Measurements from ENCODE around the gene VPS9D1. TPM values are rescaled to one million over a fixed set of nuclear protein-coding genes. Genes with fewer than 3 reads are reported as not detected.

VPS9D1 gene, protein sequence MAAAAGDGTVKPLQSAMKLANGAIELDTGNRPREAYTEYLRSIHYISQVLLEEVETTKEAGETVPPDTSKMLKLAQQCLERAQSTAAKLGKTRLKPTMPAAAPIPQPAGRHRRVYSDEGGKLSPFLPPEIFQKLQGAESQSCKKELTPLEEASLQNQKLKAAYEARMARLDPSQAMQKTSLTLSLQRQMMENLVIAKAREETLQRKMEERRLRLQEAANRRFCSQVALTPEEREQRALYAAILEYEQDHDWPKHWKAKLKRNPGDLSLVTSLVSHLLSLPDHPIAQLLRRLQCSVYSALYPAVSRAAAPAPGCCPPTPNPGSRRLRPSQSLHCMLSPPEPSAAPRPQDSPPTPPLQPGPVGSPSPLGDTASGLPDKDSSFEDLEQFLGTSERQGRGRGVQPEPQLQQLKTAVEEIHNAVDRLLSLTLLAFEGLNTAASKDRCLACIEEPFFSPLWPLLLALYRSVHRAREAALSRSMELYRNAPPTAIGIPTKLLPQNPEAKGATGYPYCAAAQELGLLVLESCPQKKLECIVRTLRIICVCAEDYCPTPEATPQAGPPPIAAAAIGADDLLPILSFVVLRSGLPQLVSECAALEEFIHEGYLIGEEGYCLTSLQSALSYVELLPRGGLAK
- 11.7 and 19.1 TPM in 2 replicates for total RNA-seq (2014; rRNA removed; shearing (Covaris generic))

DNA sequence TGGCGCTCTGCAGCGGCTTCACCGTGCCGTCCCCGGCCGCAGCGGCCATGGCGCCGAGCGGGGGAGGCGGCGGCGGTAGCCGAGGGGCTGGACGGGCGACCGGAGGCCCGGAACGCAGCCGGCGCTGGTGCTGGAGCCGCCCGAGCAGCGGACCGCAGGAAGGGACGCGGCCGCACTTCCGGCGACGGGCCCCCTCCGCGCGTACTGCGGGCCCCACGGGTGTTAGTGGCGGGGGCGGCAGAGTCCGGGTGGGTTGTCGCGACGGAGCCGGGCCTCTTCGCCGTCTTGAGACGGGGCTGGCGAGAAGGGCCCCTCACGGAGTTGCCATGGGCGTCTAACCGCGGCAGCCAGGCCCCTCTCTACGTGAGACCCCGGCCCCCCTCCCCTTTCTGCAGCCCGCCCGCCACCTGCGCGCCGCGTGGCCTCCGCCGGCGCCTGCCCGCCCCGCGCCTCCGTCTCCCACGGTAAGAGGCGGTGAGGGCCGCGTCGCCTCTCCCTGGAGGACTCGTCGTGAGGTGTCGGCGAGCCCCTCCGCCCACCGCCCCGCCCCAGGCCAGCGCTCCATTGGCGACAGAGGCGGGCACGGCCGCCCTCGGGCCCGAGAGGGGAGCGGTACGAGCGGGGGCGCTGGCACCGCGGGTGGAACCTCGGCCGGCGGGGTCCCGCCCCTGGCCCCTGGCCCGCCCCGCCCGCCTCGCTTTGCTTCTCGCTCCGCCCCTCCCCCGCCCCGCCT is at the start of gene VPS9D1, which contains the start of gene ZNF276:
Gene VPS9D1, minus strand, starts transcription at position 86 of the 733 bp plus-strand sequence. Its CDS starts 37 bp downstream, at position 49.
Gene ZNF276, plus strand, starts transcription at position 725 of the 733 bp plus-strand sequence. CDS start 104 bp downstream, outside the sequence.
- DNase-seq (ENCODE audit: low spot score) = peak; percentile 86

DNA sequence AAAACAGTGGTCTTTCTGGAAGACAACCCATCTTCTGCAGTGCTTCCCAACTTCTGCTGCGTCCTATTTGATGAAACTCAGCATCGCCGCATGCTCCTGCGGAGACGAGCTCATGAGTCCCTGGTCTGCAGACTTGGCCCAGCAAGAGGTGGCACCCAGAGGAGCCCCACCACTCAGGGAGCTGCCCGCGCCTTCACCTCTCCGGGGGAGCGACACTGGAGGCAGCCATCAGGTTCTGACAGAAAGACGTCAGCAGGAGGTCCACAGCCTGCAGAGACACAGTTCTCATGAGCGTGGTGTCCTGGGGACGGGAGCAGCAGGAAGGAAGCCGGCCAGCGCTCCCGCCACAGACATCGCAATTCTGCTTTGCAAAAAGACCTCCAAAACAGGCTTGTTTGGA is 49.7 kb upstream of the VPS9D1 start:
- no peak for DNase-seq (ENCODE audit: low spot score)

DNA sequence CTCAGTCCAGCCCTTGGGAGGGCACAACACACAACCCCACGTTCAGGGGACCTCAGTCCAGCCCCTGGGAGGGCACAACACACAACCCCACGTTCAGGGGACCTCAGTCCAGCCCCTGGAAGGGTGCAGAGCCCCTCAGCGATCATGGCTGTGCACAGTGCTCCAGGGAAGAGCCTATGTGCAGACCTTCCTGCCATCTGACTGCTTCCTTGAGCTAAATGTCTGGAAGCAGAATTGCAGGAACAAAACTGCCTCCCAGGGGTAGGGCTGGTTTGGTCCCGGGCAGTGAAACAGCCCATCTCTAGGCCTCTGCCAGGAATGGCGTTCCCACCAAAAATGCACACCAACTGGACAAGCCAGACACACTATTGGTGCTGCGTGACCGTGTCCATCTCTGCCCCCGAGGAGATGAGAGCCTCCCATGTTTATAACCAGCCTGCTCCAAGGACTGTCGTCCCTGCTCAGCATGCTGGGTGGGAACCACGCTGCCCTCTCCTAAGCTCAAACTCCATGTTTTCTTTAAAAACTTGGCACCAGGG is 44.7 kb upstream of the VPS9D1 start:
- no peak for DNase-seq (ENCODE audit: low spot score)

DNA sequence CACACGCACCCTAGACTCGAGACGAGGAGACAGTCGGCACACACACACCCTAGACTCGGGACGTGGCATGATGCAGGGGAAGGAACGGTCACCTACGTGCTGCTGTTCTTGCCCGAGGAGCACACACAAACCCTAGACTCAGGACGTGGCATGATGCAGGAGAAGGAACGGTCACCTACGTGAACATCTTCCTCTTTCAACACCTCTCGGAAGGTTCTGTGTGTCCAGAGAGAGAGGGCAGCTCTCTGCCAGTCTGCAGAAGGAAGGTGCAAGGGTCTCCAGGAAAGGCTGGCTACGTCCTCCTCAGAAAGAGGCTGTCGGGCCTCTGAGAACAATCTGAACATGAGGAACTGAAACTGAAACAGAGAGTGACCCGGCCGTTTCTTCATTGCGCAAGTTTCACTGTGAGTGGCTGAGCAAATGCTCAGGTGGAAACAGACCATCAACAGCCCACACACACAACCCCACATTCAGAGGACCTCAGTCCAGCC is 44.1 kb upstream of the VPS9D1 start:
- no peak for DNase-seq (ENCODE audit: low spot score)

DNA sequence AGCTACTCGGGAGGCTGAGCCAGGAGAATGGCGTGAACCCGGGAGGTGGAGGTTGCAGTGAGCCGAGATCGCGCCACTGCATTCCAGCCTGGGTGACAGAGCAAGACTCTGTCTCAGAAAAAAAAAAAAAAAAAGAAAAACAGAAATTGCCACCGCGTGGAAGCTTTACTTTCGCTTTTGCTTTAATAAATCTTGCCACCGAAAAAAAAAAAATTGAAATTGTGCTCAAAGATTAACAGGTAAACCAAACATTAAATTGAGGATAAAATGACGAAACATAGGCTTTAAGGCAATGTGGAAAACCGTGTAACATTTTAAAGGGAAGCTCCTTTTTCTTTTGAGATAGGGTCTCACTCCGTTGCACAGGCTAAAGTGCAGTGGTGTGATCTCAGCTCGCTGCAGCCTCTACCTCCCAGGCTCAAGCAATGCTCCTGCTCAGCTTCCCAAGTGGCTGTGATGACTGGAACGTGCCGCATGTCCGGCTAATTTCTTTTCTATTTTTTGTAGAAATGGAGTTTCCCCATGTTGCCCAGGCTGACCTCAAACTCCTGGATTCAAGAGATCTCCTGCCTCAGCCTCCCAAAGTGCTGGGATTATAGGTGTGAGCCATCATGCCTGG is 40.7 kb upstream of the VPS9D1 start:
- no peak for DNase-seq (ENCODE audit: low spot score)

DNA sequence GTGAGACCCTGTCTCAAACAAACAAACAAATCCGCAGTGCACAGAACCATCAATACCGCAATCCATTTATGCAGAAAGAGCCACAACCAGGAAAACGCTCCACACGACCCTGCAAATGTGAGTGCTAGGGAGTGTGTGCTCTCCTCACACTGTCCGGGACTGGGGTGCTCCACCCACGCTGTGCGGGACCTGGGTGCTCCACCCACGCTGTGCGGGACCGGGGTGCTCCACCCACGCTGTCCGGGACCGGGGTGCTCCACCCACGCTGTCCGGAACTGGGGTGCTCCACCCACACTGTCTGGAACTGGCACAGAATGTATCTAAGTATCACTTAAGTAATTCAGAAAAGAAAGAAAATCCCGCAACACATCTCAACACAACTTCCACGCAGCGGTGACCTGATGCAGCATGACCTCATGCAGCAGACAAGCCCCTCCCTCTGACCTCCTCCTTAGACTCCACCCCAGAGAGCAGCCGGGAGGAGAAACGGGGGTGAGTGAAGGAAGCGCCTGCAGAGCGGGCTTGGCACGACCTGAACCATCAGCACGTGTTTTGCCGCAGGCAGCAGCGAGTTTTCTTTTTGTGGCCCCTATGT is 39.1 kb upstream of the VPS9D1 start:
- DNase-seq (ENCODE audit: low spot score) = no peak

DNA sequence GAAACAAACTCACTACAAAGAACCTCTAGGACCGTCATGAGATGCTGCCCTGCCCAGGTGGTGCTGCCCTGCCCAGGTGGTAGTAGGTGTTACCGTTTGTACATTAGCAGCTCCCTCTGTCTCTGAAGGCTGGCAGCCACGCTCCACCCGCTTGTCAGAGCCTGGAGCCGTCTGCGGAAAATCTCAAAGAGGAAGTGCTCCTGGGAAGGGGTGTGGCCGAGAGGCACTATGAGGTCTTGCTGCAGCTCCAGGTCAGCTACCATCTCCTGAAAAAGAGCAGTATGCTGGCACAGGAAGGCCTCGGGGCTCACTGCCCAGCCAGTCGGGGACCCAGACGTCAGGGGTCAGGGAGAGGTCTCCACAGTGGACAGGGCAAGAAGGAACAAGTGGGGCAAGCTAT is 28.9 kb upstream of the VPS9D1 start:
- DNase-seq (ENCODE audit: low spot score) = peak; percentile 76

DNA sequence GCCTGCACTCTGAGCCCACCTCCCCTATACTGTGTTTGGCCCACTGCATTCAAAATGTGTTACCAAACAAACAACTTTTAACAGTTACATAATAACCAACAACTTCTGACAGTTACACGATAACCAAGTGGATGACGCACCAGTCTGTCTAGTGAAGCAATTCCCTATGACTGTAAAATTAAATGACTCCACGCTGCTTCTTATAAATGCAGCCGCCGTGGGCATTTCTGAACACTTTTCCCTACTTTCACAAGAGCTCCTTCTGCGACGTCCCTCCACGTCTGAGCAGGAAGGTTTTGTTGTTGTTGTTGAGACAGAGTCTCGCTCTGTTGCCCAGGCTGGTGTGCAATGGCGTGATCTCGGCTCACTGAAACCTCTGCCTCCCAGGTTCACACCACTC is 28.2 kb upstream of the VPS9D1 start:
- DNase-seq (ENCODE audit: low spot score) = no peak

DNA sequence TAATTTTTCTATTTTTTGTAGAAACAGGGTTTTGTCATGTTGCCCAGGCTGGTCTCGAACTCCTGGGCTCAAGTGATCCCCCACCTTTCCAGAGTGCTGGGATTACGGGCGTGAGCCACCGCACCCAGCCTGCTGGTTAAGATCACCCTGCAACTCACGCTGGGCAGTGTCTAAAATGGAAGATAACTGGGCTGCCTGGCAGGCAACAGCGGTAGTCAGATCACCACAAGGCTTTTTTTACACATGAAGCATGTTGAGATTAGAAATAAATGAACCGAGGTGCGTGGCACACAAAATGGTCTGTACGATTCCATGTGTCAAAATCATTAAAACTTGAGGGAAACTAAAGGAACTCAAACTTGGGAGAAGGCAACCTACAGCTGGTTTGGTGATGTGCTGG is 27.4 kb upstream of the VPS9D1 start:
- no peak for DNase-seq (ENCODE audit: low spot score)

DNA sequence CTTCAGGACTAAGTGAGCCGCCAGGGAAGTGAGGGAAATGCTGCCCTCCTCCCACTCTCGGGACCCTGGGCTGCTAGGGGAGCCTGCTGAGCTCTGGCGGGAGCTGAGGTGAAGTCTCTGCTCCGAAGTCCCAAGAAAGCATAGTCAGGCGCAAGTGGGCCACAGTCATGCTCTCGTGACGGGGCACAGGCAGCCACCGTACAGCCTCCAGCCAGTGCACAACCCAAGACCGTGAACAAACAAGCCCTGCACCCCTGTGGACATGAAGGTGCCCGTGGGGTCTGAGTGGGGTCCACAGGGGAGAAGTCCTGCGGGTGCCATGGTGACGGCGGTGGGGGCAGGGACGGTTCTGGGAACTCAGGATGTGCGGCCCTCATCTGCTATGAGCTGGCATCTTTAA is 25.3 kb upstream of the VPS9D1 start:
- DNase-seq (ENCODE audit: low spot score) = no peak

DNA sequence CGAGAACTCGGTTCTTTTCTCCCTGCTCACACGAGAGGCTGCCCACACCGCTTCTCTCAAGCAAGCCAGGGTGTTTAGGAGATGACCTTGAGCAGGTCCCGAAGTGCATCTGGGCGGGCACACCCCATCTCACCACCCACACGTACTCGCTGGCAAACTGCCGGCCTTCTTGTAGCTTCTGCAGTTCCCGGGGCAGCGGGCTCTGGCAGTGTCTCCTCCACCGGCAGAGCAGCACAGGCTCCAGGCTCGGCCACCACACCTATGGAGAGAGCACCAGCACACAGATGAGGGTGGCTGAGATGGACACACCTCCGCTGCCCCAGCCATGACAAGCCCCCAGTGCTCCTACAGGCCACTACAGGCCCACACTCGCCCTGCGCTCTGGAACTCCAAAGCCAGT is 24.1 kb upstream of the VPS9D1 start:
- DNase-seq (ENCODE audit: low spot score) = no peak

DNA sequence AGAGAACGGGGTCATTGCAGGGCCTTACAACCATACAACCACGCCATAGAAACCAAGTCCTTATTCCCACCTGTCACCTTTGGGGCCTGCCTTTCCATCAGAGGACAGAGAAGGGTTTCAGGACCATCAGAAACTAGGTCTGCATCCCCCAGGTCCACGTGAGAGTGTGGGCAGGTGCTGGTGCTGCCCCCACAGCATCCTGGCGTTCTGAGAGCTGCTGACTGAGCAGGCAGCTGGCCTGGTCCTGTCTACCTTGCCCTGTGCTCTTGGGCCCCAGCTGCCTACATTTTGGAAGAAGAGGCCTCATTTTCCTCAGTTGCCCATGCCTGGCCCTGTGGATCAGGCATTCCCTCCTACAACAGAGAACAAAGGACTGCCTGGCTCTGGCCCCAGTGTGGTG is 22.2 kb upstream of the VPS9D1 start:
- DNase-seq (ENCODE audit: low spot score) = no peak

DNA sequence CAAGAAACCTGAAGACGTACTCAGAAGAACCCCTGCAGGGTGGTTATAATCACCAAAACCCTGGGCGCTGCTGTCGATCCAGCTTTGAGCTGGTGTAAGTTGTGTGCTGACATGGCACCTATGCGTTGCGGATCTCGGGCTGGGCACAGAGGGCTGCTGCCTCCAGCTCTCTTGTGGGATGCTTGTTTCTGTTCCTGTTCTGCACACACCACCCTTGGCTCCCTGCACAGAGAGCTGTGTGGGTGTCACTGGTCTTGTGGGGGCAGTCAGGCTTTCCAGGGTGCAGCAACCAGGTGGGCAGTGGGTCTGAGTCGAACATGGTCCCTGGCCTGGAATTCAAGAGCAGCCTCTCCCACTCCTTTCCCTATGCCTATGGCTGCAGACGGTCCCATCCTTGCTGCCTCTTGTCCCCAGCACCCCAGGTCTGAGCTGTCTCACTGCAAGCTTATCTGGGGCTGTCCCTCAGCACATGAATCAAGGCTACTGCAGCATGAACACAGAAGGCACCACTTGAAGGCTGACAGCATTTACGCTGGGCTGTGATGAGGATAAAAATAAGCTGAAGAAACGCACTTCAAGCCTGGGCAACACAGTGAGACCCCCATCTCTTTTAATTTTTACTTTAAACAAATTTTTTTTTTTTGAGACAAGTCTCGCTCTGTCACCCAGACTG is 20.8 kb upstream of the VPS9D1 start:
- no peak for DNase-seq (ENCODE audit: low spot score)

DNA sequence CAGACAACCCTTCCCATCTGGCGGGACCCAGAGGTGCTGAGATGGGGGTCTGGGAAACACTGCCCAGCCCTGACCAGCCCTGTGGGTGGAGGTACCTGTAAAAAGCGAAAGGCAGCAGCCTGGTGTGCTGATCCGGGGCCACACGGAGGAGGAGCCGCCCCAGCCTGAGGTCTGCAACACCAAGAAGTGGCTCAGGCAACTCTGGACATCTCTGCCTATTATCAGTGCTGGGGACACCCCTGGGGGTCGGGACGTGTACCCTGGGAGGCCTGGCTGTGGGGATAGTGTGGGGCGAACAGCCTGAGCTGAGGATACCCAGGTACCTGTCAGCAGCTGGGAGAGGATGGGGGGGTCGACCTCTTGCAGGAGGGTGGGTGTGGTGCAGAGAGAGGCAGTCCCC is 18.7 kb upstream of the VPS9D1 start:
- no peak for DNase-seq (ENCODE audit: low spot score)

DNA sequence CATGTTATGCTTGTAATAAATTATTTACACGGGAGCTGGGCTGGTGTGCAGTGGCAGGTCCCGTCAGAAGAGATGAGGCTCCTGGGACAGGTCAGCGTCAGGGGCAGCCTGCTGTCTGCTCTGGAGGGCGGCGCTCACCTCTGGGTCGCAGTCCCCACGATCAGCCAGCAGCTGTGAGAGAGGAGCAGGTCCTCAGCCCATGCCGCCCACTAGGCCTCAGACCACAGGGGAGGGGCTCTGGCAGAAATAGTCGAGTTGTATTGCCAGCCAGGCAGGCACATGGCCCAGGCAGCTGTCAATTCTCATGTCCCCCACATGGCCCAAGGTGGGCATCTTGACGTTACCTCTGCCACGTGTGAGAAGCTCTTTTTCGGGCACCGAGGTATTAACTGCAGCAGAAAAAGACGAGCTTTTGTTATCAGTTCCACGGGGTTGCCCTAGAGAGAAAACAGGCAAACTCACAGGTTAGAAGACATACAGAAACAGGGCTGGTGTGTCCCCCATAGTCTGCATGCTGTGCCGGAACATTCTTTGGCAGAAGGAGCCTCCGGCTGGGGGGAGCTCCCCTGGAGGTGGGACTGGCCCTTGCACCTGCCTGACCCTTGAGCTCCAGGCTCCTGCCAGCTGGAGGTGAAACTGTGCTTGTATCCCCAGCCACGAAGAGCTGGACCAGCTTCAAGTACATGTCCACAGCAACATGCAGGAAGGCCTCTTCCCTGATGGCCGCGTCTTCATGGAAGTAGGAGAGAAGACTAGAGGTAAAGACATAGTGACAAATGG is 18.0 kb upstream of the VPS9D1 start:
- no peak for DNase-seq (ENCODE audit: low spot score)

DNA sequence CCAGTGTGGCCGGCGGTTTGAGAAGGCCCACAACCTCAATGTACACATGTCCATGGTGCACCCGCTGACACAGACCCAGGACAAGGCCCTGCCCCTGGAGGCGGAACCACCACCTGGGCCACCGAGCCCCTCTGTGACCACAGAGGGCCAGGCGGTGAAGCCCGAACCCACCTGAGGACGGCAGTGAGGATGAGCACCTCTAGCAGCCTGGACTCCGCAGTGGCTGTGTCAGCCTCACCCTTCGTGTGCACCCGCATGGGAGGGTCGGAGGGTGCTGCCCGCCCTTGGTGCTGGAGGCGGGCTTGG is 17.3 kb upstream of the VPS9D1 start:
- no peak for DNase-seq (ENCODE audit: low spot score)

DNA sequence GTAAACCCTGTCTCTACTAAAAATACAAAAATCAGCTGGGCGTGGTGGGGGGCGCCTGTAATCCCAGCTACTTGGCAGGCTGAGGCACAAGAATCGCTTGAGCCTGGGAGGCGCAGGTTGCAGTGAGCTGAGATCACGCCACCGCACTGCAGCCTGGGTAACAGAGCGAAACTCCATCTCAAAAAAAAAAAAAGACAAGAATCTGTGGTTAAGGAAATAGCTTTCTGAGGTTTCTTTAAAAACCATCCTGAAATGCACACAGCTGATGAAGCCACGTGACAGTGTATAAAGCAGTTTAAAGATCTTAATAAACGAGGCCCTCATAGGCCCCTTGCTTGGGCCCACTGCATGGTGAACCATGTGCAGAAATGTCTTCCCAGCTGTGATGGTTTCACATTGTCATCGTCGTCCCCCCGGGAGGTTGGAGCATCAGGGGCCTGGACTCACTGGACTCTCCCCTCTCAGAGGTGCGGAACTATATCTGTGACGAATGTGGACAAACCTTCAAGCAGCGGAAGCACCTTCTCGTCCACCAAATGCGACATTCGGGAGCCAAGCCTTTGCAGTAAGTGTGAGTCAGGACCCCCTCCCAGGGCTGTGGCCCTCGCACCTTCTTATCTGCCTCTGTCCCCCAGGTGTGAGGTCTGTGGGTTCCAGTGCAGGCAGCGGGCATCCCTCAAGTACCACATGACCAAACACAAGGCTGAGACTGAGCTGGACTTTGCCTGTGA is 16.8 kb upstream of the VPS9D1 start:
- DNase-seq (ENCODE audit: low spot score) = no peak

DNA sequence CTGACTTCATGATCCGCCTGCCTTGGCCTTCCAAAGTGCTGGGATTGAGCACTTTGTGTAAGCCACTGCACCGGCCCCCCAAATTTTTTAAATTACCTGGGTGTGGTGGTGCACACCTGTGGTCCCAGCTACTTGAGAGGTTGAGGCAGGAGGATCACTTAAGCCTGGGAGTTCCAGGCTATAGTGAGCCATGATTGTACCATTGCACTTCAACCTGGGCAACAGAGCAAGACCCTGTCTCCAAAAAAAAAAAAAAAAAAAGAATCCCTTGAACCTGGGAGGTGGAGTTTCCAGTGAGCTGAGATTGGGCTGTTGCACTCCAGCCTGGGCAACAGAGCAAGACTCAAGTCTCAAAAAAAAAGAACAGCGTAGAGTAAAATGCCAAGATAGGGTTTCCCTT is 15.9 kb upstream of the VPS9D1 start:
- no peak for DNase-seq (ENCODE audit: low spot score)

DNA sequence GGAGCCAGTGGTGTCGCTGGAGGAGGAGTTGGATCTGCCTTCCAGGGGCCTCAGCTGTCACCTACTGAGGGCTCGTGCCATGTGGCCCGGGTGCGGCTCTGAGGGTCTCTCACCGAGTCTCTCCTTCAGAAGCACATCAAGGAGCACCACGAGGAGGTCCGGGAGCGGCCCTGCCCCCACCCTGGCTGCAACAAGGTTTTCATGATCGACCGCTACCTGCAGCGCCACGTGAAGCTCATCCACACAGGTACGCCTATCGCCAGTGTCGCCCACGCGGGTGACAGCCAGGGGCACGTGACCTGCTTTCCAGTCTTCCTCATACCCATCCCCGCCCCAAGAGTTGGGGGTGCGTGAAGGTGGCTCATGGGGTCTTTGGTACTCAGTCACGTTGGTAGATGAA is 13.1 kb upstream of the VPS9D1 start:
- DNase-seq (ENCODE audit: low spot score) = no peak
